DMS153 treated with DMSO at 0.1 percent for 48 hours (cell line): Measurements from ENCODE around the gene CACNA1I.

Source experiments
- DNase-seq: peaks from one replicate; lab custom pipeline; 2025; ENCODE audit not compliant: unreplicated experiment; lab: John Stamatoyannopoulos, UW

CACNA1I gene

DNA sequence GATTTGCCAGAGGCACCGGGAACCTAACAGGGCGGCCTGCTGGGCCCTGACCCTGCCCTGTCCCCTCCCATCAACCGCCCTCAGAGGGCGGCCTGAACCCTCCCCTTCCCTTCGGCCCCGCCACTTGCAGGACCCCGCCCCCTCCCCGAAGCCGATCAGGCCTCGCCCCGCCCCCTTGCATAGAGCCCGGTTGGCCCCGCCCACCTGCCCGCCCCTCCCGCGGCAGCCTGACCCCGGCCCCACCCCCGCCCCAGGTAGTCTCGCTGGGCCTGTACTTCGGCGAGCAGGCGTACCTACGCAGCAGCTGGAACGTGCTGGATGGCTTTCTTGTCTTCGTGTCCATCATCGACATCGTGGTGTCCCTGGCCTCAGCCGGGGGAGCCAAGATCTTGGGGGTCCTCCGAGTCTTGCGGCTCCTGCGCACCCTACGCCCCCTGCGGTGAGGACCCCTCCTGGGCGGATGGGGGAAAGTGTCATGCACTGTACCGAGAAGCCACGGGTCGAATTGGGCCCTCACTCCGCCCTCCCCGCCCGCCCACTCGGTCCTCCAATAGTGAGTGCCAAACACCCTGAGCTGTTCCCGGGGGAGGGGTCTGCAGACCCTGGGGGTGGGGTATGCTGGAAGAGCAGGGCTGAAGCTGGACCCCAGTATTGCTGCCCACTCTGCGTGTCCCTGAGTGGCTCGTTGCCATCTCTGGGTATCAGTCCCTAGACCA, 94.1 kb downstream of the CACNA1I start:
- DNase-seq = peak; percentile 26

DNA sequence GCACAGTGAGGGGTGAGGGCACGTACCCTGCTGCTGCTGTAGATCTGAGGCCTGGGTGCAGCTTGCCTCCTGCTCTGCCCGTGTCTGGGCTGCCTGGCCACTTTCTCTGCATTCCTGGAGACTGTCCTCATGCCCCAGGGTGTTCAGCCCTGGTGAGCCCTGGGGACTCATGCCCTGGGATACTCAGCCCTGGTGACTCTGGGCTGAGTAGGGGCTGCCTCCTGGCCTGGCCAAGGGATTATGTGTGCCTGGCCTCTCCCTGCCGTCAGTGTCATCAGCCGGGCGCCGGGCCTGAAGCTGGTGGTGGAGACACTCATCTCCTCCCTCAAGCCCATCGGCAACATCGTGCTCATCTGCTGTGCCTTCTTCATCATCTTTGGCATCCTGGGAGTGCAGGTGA, 94.7 kb downstream of the CACNA1I start:
- DNase-seq = no peak

DNA sequence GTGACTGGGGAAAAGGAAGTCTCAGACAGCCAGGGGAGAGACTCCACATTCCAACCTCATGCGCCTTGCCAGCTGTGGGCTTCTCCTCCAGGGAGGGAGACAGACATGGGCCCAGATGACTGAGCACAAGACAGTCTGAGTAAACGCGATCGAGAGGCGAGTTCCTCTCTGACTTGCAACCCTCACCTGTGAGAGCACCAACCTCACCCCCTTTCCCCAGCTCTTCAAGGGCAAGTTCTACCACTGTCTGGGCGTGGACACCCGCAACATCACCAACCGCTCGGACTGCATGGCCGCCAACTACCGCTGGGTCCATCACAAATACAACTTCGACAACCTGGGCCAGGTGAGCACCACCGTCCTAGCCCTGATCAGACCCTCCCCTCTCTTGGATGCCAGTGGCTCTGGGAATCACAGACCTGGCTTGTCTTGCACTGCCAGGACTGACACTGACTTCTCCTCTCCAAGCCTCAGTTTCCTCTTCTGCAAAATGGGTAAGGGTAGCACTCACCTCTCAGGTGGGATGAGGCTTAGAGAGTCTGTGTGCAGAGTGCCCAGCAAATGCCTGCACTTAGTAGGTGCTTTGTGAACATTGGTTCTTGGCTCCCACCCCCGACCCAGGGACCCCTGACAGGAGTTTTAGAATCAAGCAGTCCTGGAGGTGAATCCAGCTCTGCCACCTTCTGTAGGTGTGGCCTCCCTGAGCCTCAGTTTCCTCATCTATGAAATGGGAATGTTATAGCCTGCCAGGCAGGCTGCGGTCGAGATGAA, 95.3 kb downstream of the CACNA1I start:
- DNase-seq = no peak

DNA sequence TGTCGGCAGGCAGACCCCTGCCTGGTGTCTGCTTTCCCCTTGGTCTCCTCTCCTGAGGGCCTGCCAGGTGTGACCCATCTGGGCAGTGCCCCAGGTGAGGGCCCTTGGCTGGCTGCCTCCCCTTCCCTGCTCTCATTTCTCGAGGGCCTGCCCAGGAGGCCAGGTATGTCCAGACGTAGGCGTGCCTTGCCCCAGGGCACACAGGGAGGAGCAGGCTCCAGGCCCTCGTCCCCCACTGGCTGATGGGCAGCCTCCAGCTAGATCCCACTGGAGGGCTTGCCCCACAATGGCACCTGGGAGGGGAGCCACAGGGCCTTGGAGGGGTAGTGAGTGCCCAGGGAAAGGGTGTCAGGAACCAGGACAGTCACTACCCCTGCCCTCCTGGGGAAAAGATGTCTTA, 95.9 kb downstream of the CACNA1I start:
- DNase-seq = no peak

DNA sequence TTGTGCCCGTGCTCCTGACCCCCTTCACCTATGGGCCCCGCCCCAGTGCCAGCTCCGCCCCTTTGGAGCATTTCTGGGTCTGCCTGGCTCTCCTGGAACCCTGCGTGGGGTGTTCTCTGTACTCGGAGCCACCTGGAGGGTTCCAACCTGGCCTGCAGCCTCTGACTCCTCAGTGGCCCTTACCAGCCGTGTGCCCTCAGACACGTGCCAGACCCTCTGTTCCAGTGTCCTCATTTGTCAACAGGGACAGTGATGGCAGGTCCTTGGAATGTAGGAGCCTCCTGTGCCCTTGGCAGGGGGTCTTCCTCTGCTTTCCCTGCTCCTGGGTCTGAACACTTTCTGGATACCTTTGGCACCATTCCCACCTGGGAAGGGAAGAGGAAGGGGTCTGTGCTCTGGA, 96.4 kb downstream of the CACNA1I start:
- DNase-seq = no peak

DNA sequence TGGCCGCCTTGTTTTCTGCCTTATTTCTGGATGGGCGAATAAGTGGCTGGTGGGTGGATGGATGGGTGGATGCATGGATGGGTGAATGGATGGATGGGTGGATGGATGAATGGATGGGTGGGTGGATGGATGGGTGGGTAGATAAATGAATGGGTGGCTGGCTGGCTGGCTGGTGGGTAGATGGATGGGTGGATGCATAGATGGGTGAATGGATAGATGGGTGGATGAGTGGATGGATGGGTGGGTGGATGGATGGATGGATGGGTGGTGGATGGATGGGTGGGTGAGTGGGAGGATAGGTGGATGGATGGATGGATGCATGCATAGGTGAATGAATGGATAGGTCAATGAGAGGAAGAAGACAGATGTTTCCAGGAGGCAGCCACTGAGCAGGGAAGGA, 98.9 kb downstream of the CACNA1I start:
- no peak for DNase-seq

DNA sequence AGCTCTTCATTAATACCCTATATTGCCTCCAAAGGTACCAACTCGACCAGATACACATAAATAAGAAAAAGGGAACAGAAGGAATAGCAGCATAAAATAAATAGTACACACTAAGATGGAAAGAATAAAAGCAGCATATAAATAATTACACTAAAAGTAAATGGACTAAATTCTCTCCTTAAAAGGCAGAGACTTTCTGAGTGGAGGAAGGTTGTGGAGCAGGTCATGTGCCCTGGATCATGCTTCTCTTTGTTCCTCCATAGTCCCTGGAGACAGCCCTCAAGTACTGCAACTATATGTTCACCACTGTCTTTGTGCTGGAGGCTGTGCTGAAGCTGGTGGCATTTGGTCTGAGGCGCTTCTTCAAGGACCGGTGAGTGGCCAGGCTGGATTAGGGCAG, 101.4 kb downstream of the CACNA1I start:
- no peak for DNase-seq

DNA sequence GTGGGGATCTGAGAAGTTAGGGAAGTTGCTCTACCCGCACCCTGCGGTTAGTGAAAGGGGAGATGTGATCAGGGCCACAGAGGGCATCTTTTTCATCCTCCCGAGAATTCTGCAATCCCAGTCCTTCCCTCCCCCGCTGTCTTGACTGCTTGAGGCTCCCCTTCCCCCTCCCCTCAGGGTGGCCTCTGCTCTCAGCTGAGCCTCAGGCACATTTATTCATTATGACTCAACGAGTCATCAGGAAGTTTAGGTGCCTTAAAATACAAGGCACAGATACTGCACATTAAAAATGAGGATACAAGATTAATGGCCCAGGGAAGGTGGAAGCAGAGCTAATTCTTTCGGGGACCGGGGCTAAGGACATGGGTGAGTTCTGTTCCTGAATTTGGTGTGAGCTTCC, 104.0 kb downstream of the CACNA1I start:
- no peak for DNase-seq

DNA sequence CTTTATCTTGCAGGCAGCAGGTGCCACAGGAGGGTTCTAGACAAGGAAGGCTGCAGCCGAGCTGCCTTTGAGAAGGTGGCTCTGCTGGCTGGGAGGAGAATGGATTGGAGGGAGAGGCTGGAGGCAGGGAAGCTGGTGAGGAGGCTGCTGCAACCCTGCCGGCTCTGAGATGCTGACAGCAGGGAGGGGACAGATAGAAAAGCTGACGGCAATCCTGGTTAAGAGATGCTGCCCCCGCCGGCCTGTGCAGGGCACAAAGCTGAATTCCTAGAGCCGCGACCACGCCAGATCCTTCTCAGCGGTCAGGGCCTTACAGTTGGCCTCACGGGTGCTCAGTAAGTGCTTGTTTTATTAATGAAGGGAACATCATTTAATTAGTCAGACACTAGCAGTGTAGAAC, 105.4 kb downstream of the CACNA1I start:
- no peak for DNase-seq

DNA sequence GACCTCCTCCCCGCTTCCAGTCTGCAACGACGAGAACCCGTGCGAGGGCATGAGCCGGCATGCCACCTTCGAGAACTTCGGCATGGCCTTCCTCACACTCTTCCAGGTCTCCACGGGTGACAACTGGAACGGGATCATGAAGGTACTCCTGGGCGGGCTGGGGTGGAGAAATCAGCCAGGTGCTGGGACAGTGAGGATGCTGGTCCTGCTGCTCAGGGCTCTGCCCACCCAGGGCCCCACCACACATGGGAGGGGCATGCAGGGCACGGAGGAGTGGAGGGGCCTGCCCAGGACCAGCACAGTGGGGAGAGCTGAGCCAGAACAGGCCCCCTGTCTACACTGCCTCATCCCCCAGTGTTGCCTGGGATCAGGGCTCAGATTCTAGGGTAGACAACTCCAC, 107.4 kb downstream of the CACNA1I start:
- DNase-seq = no peak

DNA sequence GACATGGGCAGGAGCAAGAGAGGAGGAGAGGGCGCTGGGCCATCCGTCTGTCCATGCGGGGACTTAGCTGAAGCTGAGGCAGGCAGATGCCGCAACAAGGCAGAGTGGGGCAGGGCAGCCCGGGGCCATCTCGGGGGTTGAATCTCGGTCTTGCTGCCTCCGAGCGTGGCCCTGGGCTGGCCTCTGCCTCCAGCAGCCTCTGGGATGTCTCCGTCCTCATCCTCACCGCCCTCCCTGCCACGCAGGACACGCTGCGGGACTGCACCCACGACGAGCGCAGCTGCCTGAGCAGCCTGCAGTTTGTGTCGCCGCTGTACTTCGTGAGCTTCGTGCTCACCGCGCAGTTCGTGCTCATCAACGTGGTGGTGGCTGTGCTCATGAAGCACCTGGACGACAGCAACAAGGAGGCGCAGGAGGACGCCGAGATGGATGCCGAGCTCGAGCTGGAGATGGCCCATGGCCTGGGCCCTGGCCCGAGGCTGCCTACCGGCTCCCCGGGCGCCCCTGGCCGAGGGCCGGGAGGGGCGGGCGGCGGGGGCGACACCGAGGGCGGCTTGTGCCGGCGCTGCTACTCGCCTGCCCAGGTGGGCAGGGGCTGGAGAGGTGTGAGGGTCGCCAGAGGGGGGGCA, 108.4 kb downstream of the CACNA1I start:
- DNase-seq = no peak

DNA sequence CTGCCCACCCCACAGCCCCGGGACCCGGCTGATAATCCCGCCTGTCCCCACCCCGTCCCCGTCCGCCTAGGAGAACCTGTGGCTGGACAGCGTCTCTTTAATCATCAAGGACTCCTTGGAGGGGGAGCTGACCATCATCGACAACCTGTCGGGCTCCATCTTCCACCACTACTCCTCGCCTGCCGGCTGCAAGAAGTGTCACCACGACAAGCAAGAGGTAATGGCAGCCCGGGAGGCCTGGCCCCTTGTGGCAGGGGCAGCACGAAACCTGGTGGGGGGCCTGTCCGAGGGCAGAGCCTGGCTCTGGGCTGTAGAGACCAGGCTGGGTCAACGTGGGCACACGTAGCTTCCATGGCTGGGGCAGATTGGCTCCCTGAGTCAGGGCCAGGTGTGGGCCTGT, 109.1 kb downstream of the CACNA1I start:
- DNase-seq = no peak

DNA sequence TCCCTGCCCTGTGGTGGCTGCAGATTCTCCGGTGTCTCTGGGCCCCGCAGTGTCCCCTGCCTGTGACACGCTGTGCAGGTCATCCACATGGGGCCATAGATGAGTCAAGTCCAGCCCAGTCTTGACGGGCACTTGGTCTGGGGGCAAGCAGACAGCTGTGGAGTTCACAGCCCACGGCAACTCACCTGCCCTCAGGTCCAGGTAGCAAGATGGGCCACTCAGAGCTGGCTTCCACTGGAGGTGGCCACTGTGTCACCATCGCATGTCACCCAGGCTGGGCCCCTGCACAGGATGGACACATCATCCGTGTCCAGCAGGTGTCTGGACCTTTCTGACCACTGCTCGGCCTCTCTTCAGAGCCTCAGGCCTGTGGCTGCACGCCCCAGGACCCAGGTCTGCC, 109.9 kb downstream of the CACNA1I start:
- no peak for DNase-seq

DNA sequence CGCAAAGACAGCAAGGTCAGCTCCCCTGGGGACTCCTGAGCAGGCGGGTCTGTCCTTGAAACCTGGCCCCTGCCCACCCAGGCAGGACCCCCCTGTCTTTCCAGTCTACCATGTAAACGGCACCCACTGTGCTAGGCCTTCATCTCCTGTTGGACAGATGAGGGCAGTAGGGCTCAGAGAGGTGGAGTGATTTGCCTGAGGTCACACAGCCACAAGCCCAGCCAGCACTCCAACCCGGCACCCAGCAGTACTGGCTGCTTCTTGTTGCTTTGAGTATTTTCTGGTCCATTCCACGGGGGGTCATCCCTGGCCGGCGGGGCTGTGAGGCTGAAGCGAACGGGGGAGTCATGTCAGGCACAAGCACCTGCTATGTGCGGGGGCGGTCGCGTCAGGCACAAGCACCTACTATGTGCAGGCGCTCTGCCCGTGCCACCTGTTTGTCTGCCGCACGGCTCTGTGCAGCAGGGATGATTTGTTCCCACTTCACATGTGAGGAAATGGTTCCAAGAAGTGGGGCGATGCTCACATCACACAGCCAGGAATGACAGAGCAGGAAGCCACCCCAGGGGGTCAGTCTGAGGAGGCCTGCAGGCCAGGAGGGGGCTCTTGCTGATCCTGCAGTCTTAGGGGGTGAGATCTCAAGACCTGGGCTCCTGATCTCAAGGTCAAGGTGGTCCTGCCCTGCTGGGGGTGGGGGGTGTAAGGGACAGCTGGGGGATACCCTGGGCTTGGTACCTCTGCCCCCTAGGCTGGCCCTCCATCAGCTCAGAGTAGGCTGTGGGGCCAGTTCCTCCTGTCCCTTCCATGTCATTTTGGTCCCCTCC, 110.7 kb downstream of the CACNA1I start:
- DNase-seq = no peak

DNA sequence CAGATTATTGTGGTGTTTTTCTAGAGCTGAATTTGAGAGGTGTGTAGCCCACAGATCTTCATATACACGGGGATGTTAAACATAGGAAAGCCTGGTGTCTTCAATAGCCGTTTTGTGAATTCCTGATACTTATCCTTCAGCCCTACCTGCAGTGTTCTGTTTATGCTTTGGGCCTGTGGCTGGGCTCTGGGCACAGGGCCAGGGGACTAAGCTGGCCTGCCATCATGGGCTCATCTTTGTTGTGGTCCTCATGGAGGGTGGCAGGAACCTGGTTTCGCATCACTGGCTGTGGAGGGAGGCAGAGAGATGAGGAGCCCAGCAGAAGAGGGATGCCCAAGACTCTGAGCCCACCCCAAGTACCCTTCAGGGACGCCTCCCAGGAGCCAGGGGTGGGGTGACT, 112.4 kb downstream of the CACNA1I start:
- no peak for DNase-seq

DNA sequence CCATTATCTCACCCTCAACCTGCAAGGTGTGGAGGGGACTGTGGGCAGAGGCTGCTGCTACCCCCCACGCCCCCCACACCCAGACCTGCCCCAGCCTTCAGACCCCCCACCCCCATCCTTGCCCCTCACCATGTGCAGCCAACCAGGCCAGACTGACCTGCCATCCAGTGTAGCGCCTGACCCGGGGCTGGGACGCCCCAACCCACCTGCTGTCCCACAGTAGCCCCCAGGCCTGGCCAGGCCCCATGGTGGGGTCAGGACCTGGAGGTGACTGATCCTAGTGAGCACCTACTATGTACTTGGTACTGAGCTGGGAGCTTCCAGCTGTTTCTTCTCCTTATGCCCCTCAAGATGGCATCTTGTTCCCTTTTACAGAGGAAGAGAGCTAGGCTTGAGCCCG, 113.1 kb downstream of the CACNA1I start:
- no peak for DNase-seq

DNA sequence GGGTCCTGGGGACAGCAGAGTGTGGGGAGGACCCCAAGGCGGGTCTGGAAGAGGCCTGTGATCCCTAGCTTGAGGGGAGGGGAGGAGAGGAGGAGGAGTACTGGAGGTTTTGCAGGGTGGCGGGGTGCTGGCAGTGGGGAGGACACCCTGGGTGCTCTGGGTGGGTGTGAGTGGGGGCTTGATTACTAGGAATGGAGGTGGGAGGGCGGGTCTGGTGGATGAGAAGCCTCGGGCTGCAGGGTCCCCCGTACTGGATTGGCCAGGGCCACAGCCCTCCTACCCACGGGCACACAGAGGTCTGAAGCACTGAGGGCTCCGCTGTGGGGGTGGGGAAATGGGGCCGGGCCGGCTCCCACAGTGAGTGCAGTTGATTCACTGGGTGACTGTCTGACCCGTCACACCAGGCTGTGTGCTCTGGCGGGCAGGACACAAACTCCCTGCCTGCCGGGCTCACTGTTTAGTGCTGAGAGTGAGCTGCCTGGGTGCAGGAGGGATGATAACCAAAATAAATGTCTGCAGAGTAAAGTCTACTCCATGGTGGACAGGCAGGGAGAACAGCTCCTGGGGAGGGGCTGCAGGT, 114.2 kb downstream of the CACNA1I start:
- no peak for DNase-seq

DNA sequence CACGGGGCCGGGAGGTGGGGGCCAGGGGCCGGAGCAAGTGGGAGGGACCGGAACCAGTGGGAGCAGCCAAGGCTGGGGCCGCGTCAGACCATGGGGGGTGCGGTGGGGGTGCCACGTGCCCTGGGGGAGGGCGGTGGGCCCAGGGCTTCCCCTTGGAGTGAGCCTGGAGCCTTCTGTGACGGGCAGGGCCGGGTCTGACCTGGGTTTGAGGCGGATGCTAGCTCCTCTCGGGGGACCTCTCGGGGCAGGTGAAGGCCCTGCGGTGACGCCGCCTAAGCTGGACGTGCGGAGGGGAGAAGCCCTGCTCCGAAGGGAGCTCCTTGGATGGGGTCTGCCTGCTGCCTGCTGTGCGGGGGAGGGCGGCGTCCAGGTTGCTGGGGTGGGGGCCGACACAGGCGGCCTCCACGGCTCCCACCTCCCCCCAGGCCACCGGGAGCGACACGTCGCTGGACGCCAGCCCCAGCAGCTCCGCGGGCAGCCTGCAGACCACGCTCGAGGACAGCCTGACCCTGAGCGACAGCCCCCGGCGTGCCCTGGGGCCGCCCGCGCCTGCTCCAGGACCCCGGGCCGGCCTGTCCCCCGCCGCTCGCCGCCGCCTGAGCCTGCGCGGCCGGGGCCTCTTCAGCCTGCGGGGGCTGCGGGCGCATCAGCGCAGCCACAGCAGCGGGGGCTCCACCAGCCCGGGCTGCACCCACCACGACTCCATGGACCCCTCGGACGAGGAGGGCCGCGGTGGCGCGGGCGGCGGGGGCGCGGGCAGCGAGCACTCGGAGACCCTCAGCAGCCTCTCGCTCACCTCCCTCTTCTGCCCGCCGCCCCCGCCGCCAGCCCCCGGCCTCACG, 115.0 kb downstream of the CACNA1I start:
- DNase-seq = no peak

DNA sequence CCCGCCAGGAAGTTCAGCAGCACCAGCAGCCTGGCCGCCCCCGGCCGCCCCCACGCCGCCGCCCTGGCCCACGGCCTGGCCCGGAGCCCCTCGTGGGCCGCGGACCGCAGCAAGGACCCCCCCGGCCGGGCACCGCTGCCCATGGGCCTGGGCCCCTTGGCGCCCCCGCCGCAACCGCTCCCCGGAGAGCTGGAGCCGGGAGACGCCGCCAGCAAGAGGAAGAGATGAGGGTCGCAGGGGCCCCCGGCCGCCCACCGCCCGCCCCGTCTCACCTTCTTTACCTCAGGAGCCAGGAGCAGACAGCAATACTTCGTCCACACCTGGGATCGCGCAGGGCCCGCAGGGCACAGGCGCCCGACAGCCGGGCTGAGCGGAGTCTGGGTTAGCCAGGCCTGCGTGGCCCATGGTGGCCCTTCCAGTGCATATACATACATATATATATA, 115.6 kb downstream of the CACNA1I start:
- no peak for DNase-seq
